K562 (cell line): ENCODE measurements around the gene FEM1B. TPM values are rescaled to one million over a fixed set of nuclear protein-coding genes. Genes with fewer than 3 reads are reported as not detected.

ENCODE experiments used
- ATF7 ChIP-seq: fragments of 450-650 bp; IDR thresholded peaks from 2 replicates; pipeline ENCODE4 v1.7.1; 2014; ENCODE audit warnings: mild to moderate bottlenecking, moderate library complexity
- MYNN ChIP-seq, 2 experiments: sonication (generic); formaldehyde crosslinking in 1 of 2; IDR thresholded peaks; 2 replicates each; pipeline versions ENCODE4 v1.5.0 to v1.6.1; 2016 to 2020; ENCODE audit warnings: antibody characterized with exemption in 1 of 2, missing genetic modification reagents in 1 of 2
- TAF15 ChIP-seq: fragments of 200-400 bp; formaldehyde crosslinking; IDR thresholded peaks from 2 replicates; pipeline ENCODE4 v1.6.1; 2017; ENCODE audit warnings: mild to moderate bottlenecking, low read depth, low read length, moderate library complexity
- polyA plus RNA-seq, 8 experiments: library from polyadenylated mRNA; depleted of rRNA in 4 of 8; stranded (reverse) in 5 of 8; unstranded in 3 of 8; fragments of >200 nt; fragmentation: Nextera tagmentation in 2 of 8; fragmentation: Illumina TruSeq in 1 of 8; extraction: Ambion mirVana in 2 of 8; extraction: Trizol in 1 of 8; gene quantifications; 2 replicates each; pipeline versions ENCODE4 v1.2.1 to v1.2.3, GENCODE V29; 2011 to 2014; ENCODE audit warnings: inconsistent platforms in 1 of 8, missing spikeins in 1 of 8
- total RNA-seq, 7 experiments: library from RNA; depleted of rRNA in 6 of 7; stranded (reverse); fragments of >200 nt in 6 of 7; fragmentation: Illumina TruSeq in 2 of 7; extraction: Trizol in 2 of 7; gene quantifications; 2 replicates each; pipeline versions ENCODE4 v1.2.1 to v1.2.3, GENCODE V29; 2011 to 2021; ENCODE audit warnings: low replicate concordance in 1 of 7
- TF ChIP-seq, protein P1 (sequence below), 2 experiments: fragments of 450-650 bp; formaldehyde crosslinking in 1 of 2; IDR thresholded peaks; 2 replicates each; pipeline versions ENCODE4 v1.4.0 to v1.6.1; 2014 to 2020; ENCODE audit warnings: mild to moderate bottlenecking in 2 of 2, borderline replicate concordance in 1 of 2, low read depth in 1 of 2
- TF ChIP-seq, protein P2 (sequence below): fragments of 450-650 bp; IDR thresholded peaks from 2 replicates; pipeline ENCODE4 v1.6.1; 2016; ENCODE audit warnings: low read depth, mild to moderate bottlenecking, moderate library complexity

The FEM1B gene
- total and polyA plus RNA-seq, 9 of the 15 experiments (the other 6 are each of a cell fraction or from before 2014, with no cell fraction given): 5.9 to 61.6 (median 20.1) TPM

DNA sequence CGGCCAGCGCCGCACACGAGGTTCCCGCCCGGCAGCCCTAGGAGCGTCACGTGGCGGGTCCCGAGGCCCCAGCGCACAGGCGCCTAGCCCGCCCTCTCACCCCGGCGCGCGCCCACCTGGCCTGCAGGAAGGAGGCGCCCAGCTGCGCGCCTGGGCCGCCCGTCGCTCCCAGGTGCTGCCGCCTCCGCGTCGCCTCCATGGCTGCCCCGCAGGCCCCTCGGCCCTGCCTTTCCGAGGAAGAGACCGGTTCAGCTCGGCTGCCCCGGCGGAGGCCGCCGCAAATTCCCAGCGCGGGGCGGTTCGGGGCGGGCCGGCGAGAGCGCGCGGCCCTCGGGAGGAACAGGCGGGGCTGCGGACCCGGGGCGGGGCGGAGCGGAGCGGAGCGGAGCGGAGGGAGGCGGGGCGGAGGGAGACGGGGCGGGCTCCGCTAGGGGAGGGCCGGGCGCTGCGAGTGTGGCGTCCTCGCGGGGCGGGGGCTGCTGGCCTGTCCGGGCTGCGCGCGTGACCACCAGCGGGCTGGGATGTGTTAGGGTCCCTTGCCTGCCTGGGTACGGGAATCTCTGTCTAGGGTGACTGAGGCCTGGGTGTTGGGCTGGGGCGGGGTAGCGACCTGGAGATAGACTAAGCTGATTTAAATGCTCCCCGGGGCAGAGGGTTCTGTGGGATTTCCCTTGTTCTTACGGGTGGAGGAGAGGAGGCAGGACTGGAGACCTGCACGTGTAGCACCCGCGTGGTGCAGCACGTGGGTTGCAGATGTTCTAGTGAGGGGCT lies 48.0 kb upstream of the FEM1B start, which contains the start of gene CLN6 (continued):
- TF ChIP-seq, protein P1, sequence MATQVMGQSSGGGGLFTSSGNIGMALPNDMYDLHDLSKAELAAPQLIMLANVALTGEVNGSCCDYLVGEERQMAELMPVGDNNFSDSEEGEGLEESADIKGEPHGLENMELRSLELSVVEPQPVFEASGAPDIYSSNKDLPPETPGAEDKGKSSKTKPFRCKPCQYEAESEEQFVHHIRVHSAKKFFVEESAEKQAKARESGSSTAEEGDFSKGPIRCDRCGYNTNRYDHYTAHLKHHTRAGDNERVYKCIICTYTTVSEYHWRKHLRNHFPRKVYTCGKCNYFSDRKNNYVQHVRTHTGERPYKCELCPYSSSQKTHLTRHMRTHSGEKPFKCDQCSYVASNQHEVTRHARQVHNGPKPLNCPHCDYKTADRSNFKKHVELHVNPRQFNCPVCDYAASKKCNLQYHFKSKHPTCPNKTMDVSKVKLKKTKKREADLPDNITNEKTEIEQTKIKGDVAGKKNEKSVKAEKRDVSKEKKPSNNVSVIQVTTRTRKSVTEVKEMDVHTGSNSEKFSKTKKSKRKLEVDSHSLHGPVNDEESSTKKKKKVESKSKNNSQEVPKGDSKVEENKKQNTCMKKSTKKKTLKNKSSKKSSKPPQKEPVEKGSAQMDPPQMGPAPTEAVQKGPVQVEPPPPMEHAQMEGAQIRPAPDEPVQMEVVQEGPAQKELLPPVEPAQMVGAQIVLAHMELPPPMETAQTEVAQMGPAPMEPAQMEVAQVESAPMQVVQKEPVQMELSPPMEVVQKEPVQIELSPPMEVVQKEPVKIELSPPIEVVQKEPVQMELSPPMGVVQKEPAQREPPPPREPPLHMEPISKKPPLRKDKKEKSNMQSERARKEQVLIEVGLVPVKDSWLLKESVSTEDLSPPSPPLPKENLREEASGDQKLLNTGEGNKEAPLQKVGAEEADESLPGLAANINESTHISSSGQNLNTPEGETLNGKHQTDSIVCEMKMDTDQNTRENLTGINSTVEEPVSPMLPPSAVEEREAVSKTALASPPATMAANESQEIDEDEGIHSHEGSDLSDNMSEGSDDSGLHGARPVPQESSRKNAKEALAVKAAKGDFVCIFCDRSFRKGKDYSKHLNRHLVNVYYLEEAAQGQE (IDR thresholded peaks at IDR 0.05; ENCODE audit: borderline replicate concordance): peak; percentile 96
- TF ChIP-seq, protein P1 (CRISPR knock-in tag; IDR thresholded peaks at IDR 0.05; ENCODE audit: low read depth): 0 out of 2 replicates have a peak, but pooled peaks have one; percentile 53
- TF ChIP-seq ATF7: 0 out of 2 replicates have a peak, but pooled peaks have one; percentile 55
- TF ChIP-seq MYNN (IDR thresholded peaks at IDR 0.05): no peak
- TF ChIP-seq MYNN (CRISPR knock-in tag; IDR thresholded peaks at IDR 0.05): no peak
- TF ChIP-seq, protein P2, sequence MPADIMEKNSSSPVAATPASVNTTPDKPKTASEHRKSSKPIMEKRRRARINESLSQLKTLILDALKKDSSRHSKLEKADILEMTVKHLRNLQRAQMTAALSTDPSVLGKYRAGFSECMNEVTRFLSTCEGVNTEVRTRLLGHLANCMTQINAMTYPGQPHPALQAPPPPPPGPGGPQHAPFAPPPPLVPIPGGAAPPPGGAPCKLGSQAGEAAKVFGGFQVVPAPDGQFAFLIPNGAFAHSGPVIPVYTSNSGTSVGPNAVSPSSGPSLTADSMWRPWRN: no peak
- no peak for TF ChIP-seq TAF15
